Activated CD4-positive, alpha-beta T cell treated with anti-CD3 and anti-CD28 coated beads, Interleukin-2, Interleukin-4, amounts not matched to agents 100 ng/mL and 50 ng/mL, durations not matched to agents 16 hours and 8 hours (primary cell): Measurements from ENCODE around the gene IQCM.
"Not testable (repeated sequence)": the region's sequence is repeated elsewhere in the genome, so short reads cannot be mapped to it uniquely, and the experiment has no call there.

ENCODE experiments used
- DNase-seq: peaks from one replicate; pipeline ENCODE4 v3.0.0-alpha.2; 2020; ENCODE audit warnings: low spot score

The IQCM gene

DNA sequence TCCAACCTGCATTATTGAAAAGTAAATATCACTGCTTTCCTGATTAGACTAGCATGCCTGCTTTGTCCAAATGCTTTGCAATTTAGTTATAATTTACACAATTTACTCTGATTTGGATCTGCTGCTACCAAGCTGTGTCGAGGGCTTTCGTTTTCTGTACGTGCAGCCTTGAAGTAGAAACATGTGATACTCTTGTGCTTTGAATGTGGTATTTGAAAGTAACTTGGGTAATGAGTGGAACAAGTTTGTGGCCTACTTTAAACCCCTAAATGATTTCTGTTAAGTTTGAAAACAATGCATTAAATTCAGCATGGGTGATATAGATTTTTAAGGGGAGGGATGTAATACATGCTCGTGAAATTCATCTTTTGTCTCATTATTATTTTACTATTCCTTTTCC, 240.7 kb downstream of the IQCM start:
- DNase-seq = no peak

DNA sequence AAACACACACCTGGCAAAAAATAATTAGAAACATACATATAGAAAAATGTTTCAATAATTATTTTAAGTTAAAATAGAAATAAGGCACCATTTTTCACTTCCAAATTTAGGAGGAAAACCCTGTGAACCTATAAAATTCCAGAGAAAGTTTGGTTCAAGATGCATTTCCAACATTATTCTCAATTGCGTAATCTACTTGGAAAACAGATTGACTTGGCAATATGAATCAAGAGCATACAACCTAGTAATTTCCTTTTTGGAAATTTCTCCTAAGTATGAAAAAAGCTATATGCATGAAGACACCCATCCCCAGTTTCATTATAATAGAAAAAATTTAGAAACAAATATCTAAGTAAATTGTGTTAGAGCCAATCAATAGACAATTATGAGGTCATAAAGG, 242.9 kb downstream of the IQCM start:
- no peak for DNase-seq

DNA sequence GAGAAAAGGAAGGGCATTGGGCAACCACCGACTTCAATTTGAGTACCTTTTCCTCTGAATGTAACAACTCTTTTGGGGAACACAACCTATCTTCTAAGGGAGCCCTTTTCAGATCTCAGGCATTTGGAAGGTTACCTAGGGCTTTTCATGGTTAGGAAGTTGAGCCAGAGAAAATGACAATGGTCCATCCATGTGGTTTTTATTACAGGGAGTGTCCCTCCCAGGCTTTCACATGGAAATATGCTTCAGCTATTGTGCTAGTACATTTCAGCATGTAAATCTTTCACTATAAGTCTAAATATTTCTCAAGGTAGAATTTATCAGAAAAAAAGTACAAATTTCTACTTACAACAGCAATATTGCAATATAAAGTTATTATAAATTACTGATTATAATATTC, 259.8 kb downstream of the IQCM start:
- DNase-seq = no peak

DNA sequence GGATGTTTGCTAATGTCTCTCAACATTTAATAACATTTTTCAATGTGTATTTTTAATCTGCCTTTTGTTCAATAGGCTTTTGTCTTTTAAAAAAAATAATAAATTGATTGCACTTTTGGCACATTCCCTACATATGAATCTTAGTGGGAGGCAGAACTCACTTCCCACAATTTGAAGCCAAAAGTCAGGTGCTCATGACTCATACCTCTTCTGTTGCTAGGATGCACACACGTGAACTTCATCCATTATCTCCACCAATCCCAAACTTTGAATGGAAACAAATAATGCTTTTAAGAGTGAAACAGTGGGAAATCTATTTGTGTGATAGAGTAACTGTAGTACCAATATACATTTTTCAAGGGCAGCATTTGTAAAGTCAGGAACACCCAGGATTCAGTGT, 260.5 kb downstream of the IQCM start:
- no peak for DNase-seq

DNA sequence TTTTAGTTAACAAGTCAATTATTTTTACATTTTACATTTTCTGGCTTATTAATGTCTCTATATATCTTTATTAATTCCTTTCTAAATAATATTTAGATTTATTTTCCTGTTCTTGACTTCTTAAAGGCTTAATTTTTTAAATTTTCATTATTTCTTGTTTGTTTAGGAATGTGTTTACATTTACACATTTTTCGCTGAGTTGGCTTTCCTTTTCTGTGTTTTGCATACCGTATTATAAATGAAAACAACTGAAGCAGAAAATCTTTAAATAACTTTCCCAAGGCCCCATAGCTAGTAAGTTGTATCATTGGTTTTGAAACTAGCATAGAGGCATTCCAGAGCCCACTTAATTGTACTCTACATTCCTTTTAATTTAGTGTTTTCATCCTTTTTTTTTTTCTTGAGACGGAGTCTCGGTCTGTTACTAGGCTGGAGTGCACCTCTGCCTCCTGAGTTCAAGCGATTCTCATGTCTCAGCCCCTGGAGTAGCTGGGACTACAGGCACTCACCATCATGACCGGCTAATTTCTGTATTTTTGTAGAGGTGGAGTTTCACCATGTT, 261.6 kb downstream of the IQCM start:
- no peak for DNase-seq

DNA sequence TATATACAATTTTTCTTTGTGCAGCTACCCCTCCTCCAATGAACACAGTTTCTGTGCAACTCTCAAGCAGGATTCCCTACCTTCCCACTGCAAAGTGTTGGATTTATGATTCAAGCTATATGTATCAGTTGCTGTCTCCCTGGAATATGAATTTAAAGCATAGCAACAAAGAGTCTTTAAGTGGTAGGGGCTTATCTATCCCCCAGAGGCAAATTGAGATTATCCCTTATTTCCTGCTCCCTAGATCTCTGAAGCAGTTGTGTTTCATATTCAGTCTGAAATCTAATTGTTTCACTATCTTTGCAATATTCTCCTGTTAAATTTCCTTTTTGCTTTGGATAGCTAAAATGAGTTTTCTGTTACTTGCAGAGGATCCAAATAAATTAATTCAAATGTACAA, 263.0 kb downstream of the IQCM start:
- no peak for DNase-seq

DNA sequence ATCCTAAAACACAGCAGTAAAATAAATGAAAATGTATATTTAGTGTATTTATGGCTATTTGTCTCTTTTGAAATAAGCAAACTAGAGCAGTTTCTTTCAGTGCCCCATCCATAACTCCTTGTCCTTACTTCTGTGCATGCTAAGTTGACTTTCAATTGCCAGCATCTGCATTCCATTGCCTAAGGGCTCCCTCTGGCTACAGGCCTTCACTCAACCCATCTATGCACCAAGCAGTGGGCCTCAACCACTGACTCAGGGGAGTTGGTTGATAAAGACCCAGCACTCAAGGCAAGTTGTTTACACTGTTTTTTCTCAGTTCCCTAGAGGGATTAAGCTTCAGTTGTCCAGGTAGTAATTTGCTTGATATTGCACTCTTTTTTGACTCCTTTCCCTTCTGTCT, 265.7 kb downstream of the IQCM start:
- DNase-seq = no peak

DNA sequence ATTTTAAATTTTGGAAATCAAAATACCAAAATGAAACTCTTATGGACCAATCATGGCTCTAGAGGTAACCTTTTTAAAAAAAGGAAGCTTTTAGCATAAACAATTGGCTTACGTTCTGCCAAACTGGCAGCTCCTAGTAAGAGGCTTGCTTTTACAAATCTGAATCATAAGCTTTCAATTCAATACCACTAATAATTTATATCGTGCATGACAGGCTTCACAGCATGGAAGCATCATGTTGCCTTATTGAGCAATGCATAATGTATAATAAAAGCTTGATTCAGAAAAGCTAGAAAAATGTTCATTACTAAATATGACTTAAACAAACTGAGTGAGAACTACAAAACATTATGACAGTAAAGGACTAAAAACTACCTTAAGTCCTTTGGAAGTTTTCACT, 280.9 kb downstream of the IQCM start:
- no peak for DNase-seq

DNA sequence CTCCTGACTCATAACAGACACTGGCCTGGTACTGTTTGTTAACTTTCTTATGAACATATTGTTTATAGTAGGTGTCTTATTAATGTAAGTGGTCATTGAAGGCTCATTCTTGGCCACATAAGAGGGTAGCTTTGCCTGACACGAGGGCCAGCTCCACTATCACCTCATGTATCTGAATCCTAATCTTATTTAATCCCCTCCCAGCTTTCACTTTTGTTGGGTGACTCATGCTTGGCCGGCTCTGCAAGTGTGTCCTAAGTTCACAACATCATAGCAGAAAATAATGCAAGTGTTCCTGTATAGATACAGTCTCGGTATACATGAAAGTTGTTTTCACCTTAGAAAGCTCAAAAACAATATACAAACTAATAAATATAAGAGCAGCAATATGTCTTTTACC, 283.8 kb downstream of the IQCM start:
- no peak for DNase-seq

DNA sequence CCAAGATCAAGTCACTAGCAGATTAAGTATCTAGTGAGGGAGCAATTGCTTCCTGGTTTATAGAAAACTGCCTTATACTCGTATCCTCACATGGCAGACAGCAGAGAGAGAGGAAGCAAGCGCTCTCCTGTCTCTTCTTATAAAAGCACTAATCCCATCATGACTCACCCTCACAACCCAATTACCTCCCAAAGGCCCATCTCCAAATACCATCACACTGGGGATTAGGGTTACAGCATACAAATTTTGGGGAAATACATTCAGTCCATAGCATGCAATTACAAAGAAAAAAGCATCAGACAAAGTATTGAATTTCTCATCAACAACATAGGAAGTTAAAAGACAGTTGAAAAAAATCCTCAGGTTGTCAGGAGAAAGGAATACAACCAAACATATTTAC, 292.6 kb downstream of the IQCM start:
- no peak for DNase-seq

DNA sequence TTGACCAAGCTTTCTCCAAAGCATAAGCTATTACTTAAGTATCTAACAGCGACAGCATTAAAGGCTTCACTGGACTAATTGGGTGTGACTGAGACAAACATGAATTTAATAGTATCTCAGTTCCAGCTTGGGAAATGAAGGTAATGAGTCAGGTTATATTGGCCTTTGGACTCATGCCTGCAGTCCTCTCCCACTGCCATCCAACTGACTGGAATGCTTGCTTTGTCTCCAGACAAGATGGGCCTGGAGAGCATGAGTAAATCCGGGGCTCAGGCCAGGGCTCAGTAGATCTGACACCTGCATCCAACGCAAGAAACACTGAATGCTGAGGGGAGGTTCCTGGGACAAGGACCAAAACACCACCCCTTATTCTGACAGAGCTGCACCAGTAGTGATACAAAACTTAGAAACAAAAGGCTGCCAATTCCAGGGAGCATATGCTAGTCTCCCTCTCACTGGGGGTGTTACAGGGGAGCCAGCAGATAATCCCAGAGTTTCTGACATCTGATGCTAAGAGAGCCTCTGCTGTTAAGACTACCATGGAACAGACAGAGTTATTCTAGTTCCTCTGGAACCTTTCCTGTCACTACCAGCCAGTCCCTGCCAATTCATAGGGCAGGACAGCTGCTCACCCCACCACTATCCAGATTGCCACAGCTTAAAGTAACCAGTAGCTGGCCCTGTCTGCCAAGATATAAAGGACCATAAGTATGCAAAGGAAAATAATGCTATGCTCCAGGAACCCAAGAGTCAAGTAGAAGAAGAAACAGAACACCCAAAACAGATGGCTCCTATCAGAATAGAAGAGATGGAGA, 293.8 kb downstream of the IQCM start:
- no peak for DNase-seq

DNA sequence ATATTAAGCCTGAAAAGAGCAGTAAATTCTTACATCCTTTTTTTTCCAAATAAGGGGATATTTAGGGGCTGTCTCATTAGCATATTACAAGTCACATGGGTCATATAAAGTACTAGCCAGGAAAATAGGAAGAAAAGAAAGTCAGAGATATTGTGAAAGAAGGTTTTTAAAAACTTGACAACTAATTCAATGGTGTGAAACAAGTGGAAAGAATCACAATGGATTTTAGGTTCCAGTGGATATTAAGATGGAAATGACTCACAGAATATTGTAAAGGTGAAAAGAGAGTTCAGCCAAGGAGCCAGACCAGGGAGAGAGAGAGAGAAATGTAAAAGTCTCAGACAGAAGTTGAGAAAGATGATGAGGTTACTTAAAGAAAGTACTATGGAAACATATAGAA, 297.2 kb downstream of the IQCM start:
- no peak for DNase-seq

DNA sequence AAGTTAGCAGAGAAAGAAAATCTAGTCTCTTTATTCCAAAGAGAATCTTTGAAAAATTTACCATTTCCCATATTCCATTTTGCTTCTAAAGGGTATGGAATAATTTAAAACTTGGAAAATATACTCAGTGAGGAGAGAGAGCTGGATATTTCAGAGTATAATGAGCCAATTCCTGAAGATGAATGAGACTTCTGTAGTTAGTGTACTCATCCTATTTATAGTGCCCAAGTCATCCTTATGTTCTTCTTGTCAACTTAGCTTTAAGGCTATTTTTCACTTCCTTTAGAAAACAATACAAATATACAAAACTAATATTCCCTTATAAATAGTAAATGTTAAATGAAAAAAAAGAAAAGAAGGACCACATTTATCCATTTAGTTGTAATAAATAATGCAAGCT, 302.6 kb downstream of the IQCM start:
- DNase-seq = no peak

DNA sequence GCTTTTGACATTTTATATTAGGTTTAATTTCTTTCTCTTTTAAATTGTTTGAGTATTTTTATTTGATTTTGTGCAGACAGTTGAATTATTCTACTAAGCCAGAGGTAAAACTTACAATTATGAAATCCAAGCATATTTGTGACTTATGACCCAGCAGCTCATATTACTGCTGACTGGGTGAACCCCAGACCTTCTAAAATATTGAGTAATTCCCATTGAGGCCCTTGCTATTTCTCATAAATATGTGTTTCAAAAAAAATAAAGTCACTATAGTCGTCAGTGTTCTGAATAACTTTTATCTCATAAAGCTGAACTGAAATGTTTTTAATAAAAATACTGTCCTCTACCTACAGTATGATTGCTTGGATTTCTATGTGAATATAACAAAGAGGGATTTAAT, 303.1 kb downstream of the IQCM start:
- no peak for DNase-seq

DNA sequence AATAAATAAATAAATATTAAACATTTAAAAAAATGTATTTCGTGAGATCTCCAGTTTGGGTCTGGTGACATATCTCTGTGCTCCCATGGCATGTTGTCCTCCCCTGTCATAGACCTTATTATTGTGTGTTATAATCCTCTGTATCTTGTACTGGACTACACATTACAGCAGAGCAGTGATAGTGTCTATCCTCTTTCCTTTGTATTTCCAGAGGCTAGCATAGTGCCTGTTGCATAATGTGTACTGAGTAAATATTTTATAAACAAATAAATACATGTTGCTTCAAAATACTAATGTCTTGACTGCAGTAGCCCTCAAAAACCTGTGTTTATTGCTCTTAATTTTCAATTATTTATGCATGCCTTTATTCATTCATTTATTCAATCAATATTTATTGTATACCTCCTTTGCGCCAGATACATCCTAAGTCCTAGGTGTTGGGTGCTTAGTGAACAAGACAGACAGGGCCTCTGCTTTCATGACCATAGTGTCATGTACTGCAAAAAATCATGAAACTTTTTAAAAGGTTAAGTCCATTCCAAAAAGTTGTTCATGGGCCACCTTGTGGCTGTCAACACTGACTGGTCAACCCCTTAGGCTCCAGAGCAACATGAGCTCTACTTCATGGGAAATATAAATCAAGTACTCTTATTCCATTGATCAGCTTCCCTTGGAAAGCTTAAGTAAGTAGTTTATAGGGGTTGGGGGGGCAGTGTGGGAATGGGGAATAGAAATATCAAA, 303.9 kb downstream of the IQCM start:
- no peak for DNase-seq

DNA sequence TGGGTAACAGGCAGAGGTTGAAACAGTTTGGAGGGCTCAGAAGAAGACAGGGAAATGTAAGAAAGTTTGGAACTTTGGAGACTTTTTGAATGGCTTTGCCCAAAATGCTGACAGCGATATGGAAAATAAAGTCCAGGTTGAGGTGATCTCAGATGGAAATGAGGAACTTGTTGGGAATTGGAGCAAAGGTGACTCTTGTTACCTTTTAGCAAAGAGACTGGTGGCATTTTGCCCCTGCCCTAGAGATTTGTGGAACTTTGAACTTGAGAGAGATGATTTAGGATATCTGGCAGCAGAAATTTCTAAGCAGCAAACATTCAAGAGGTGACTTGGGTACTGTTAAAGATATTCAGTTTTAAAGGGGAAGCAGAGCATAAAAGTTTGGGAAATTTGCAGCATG, 308.3 kb downstream of the IQCM start:
- DNase-seq = not testable (repeated sequence)

DNA sequence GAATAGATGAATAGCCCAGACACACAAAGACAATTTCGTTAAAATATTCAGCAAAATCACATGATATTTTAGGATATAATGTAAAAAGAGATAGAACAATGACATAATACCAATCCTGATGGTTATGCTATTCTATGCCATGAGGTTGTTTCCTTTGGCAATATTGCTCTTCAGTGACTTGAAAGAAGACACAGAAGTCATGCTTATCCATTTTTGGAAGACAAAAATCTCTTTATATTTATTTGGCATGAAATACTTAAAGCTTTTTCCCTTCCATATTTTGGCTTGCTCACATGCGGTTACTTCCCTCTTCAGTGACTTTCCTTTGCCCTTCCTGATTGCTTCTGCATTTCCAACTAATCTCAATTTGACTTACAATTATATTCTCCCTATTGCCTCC, 314.8 kb downstream of the IQCM start:
- DNase-seq = no peak

DNA sequence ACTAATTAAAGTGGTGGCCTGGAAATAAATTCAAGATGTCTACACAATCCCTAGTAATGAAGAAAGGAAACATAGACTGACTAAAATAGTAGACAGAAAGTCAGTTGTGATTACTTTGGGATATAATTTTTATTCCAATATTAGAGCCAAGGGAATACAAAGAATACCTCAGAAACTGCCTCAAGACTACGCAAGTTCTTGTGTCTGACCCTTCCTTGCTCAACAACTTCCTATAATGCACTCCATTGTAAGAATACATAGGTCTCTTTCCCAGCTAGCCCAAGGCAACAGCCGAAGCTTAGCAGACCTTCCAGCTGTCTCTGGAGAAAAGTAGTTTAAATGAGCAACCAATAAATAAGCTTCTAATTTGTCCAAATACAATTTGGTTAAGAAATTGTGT, 315.9 kb downstream of the IQCM start:
- no peak for DNase-seq

DNA sequence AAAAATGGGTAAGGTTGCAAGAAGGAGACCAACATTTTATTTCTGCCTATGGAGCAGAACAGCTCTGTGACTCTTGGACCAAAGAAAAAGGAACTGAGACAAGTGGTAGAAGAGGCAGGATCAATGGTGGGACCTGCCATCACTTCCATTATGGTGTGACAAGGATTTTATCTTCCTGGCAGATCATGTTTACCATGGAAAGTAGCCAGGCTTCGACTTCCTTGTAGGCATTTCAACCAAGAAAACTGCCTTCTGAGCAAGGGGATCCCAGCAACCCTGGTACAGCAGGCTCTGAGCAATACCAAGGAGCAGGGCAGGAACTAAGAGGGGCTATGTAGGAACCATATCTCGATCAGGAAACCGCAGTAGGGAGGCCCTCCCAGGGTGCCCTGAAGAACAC, 317.4 kb downstream of the IQCM start:
- DNase-seq = no peak

DNA sequence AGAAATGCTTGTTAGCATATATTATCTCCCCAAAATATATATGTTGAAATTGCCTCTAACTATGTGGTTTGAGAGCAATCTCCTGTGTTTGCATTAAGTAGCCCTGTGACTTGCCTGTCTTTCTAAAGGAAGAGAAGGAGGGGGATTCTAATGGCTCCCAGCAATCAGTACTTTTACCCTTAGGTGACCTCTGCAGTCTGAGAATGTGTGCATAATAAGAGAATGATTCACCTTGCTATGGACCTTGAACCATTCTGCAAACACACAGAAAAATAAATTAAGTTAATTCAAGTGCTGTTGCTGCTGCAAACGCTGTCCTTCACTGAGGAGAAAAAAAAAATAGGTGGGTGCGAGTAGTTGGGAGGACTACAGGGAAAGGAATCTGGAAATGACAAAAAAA, 322.2 kb downstream of the IQCM start:
- DNase-seq = no peak

DNA sequence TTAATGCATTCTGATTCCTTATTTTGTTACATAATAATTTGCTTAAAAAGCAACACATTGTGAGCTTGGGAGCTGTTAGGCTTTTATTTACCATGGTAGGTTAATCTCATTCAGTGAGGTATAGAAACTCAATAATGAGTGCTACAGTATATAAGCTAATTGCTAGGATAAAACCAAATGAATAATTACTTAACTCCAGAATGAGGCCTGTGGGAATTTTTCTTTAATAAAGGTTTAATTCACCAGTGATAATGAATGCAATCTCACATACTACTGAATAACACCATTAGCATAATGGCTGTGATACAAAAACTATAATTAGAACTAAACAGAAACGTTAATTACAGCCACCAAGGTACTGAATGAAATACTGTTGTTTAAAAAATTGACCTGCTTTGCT, 326.3 kb downstream of the IQCM start:
- no peak for DNase-seq

DNA sequence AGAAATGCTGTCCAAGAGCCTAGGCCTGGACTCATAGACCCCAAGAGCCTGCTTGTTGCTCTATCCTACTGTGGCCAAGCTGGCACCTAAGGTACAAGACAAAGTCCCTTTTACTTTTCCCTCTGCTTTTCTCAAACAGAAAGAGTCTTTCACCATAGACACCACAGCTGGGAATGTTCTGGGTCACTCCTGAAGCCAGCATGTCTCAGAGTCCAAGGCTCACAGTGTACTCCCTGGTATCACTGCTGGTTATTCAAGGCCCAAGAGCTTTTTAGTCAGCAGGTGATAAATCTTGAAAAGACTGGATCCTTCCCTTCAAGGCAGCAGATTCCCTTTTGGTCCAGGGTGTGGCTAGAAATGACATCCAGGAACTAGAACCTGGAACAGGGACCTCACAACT, 328.8 kb downstream of the IQCM start:
- no peak for DNase-seq

DNA sequence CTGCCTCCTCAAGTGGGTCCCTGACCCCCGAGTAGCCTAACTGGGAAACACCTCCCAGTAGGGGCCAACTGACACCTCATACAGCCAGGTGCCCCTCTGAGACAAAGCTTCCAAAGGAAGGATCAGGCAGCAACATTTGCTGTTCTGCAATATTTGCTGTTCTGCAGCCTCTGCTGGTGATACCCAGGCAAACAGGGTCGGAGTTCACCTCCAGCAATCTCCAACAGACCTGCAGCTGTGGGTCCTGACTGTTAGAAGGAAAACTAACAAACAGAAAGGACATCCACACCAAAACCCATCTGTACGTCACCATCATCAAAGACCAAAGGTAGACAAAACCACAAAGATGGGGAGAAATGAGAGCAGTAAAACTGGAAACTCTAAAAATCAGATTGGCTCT, 347.0 kb downstream of the IQCM start:
- DNase-seq = not testable (repeated sequence)

DNA sequence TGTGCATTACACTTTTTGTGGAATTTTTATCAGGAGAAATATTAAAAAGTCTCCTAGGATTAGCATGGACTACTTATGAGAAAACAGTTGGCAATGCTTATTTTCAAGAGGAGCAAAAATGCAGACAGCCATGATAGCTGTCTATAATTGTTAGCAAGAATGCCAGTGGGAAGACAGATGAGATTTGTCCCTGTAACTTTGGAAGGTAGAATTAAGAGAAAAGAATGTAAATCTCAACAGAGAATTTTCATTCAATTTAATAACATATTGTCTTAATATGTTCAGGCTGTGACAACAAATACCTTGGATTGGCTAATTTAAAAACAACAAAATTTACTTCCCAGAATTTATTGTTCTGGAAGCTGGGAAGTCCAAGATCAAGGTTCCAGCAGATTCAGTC, 349.2 kb downstream of the IQCM start:
- DNase-seq = no peak
